Nucleus accumbens (tissue), 56 donors: Measurements from ENCODE around the gene AMPD2.

Source experiments
- DNase-seq, 56 donors: peaks; one replicate each; lab custom pipeline; 2025; lab: John Stamatoyannopoulos, UW

The AMPD2 gene

DNA sequence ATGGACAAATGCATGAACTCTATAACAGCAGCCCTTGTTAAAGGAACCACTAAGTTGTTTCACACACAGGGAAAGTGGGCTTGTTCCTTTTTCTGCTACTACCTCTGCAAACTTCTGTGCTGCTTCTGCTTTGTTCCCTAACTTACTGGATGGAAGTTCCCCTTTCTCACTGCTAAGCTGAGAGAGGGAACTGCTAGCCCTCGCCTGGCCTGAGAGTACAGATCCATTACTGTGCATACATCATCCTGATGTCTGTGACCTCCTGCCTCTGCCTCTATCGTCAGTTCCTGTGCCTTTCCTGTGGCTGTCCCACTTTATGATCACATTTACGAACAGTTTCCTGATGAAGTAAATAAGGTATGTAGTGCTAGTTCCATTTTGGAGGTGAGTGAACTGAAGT is 3.8 kb upstream of the AMPD2 start:
- no peak for DNase-seq

GRCh38 chr1:109616391-109616790 is 3.2 kb upstream of the AMPD2 start:
- no peak for DNase-seq

DNA sequence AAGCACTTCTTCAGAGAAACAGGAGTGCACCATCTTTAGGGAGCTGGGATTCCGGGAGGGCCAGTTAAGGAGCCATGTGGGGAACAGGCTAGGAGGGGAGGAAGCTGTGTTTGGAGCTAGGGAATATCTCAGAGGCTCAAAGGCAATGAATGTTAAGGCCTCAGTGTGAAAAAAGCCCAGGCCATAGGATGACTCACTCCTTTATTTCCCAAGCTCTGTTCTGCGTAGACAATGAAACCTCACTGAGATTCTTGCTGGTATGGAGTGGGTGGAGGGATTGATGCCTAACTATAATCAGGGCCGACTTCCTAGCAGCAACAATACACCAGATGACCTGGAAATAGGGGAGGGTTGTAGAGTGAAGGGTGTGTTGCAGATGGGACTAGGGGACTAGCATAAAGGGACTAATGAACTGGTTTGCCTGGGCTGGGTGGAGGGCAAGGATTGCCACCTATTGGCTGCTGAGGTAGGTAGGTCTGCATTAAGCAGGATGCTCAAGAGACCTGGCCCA is 2.3 kb upstream of the AMPD2 start:
- no peak for DNase-seq

DNA sequence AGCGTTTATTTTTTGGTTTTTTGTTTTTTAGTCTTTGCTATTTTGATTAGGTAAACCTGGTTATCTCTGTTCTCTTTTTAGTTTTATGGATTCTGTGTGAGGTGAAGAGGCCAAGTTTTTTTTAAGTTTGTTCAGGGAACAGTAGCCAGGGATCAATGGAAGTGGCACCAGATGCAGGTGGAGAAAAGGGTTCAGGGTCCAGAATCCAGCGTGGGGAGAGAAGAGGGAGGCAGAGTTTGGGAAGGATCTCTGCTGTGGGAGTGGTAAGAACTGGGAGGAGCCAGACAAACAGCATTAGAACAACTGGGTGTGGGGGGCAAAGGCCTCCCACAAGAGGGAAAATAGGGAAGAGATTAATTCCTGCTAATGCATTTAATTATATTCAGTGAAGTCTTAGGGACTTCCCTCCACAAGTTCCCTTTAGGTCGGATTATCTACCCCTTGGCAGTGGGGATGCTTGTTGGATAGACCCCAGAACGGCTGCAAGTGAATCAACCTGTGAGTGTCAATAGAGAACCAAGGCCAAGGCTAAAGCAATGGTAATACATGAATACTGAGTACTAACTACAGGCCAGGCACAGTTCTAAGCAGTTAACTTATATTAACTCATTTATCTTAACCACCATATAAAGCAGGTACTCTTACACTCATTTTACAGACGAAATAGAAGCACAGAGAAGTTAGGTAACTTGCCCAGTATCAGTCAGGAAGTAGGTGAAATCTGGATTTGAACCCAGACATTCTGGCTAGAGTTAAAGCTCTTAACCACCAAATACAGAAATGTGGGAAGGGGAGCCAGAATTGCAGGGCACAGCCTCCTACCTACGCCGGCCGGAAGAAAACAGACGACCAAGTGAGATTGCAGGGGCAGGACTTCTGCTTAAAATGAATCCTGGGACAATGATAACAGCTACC is 719 bp upstream of the AMPD2 start:
- no peak for DNase-seq

- peak in 6 of 56 donors; percentile 48 to 63 (median 58) for DNase-seq
Measured at GRCh38 chr1:109620401-109620791, 759 bp downstream of the AMPD2 start.

GRCh38 chr1:109620841-109621286 is 1.2 kb downstream of the AMPD2 start:
- peak in 55 of 56 donors; percentile 17 to 95 (median 82) for DNase-seq

GRCh38 chr1:109621379-109622136 is 1.9 kb downstream of the AMPD2 start:
- DNase-seq, result peak in 3 of 56 donors; percentile 50 to 65 (median 54)

DNA sequence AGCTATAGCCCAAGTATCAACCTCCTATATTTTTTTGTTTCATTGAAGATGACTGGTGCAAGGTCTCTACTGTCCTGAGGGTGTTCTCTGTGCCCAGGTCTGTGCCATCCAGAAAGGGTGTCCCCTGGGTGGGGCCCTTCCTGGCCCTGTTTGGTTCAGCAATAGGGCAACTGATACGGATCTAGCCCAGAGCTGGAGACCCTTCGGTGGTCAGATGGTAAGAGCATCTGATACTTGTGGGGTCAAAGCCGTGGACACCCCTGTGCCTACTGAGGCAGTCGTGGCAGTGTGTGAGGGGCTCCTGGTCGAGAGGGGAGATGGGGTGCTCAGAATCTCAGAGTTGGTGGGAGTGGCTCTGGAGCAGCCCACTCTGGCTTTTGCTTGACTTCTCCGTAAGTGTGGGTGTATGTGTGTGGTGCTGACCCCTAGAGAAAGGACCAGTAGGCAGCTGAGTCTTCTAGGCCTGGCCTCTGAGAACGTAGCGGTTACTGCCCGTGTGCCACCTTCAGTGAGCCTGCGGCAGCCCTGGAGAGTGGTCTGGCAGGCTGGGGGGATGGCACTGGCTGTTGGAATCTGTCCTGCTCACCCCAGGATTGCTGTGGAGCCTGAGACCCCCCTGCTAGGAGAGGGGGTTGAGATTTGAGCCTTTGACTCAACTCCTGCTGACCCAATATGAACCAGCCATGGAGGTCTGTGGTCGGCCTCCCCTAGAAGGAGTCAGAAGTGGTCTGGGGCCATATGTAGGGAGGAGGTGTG is 2.7 kb downstream of the AMPD2 start:
- DNase-seq, result no peak

DNA sequence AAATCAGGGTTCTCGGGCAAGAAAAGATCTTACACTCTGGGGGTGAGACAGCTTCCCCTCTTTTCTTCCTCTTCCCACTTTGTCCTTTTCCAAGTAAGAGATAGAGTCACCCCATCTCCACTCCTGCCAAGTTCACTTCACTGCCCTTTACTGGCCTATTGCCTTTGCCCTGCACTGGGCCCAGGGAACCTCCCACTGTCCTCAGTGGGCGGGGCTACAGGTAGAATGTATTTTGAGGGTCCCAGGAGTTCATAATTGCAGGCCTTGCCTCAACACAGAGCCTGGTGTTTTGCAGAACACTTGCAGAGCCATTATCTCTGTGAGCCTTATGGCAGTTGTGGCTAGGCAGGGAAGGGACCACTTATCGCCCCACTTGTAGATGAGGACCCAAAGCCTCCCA is 3.3 kb downstream of the AMPD2 start:
- DNase-seq, result no peak

DNA sequence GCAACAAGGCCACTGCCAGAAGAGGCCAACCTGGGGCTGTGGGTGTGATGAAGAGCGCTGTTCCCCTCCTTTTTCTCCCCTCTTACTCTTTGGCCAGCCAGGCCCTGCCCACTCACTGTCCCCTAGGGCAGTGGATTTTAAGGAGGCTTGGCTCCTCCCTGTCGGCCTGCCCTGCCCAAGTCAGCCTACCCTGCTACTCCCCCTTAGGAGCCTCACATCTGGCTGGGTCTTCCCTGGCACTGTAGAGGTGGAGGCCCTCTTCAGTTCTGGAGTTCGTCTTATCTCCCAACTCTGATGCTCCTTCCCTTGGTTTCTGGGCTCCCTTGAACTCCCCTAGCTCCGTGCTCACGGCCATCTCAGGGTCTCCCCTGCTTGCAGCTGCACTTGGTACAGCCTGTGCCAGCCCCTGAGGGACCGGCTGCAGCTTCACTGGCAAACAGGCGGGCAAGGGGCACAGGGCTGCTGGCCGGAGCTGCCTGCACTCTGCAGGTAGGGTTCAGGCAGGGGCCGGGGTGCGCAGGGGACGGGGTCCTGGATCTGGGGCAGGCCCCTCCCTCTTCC is 4.0 kb downstream of the AMPD2 start:
- peak in 19 of 56 donors; percentile 17 to 62 (median 42) for DNase-seq

- DNase-seq, result no peak
Measured at GRCh38 chr1:109624201-109625010, 4.8 kb downstream of the AMPD2 start.

GRCh38 chr1:109625176-109625575 is 5.5 kb downstream of the AMPD2 start:
- DNase-seq, result no peak

GRCh38 chr1:109625601-109626560 is 6.2 kb downstream of the AMPD2 start:
- DNase-seq, result no peak

- no peak for DNase-seq
Measured at GRCh38 chr1:109626682-109627408, 7.2 kb downstream of the AMPD2 start.

DNA sequence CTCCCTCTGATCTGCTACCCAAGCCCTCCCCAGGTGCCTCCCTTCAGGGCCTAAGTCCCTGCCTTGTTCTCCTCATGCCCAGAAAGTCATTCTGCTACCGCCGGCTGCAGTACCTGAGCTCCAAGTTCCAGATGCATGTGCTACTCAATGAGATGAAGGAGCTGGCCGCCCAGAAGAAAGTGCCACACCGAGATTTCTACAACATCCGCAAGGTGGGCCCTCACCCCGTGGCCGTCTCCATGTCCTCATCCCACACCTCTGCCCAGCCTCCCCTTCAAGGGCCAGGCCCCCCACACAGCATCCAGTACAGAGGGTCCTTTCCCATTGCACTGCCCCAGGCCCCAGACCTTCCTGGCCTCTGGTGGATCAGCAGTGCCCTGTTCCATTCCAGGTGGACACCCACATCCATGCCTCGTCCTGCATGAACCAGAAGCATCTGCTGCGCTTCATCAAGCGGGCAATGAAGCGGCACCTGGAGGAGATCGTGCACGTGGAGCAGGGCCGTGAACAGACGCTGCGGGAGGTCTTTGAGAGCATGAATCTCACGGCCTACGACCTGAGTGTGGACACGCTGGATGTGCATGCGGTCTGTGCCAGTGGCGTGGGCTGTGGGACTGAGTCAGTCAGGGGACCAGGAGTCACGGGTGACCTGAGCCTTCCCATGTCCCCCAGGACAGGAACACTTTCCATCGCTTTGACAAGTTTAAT is 8.2 kb downstream of the AMPD2 start:
- no peak for DNase-seq

DNA sequence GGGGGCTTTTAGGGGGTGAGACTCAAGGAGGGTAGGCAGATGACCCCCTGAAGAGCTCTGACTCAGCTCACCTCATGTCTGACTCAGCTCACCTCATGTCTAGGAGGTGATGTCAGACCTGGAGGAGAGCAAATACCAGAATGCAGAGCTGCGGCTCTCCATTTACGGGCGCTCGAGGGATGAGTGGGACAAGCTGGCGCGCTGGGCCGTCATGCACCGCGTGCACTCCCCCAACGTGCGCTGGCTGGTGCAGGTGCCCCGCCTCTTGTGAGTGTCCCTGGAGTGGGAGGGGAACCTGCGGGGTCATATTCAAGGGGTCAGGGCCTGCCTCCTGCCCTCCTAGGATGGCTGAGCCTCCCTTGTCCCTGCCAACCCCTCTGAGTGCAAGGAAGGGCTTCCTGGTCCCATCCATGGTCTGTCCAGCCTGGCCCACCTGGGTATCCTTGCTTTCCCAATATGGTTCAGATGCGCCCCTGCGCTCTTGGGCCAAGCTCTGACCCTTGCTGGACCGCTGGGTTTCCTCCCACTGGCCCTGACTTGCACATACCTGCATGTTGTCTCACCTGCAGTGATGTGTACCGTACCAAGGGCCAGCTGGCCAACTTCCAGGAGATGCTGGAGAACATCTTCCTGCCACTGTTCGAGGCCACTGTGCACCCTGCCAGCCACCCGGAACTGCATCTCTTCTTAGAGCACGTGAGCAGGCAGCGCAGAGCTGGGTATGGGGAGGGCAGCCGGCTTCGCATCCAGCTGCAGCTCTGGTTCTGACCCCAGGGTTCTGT is 9.1 kb downstream of the AMPD2 start:
- peak in 15 of 56 donors; percentile 30 to 75 (median 58) for DNase-seq
